Gastroesophageal sphincter (tissue), 4 donors: ENCODE results near the gene CBFA2T2. TPM values are rescaled to one million over a fixed set of nuclear protein-coding genes. Genes with fewer than 3 reads are reported as not detected.

Source experiments
- ATAC-seq: fragments of 150-250 bp; one replicate; pipeline ENCODE4 v1.9.1; 2016; ENCODE audit warnings: mild to moderate bottlenecking, moderate library complexity
- H3K27ac ChIP-seq, 4 donors: fragments of 200-600 bp; sonication (generic) in 3 of 4; 1 replicate in 3 of 4; 2 replicates in 1 of 4; pipeline ENCODE4 v1.5.1; 2016 to 2019
- H3K27me3 ChIP-seq: fragments of 200-600 bp; sonication (generic); one replicate; pipeline ENCODE4 v1.5.1; 2019
- H3K36me3 ChIP-seq, 2 donors: fragments of 200-600 bp; sonication (generic); one replicate each; pipeline ENCODE4 v1.5.1; 2019; ENCODE audit warnings: control low read depth in 1 of 2
- H3K4me1 ChIP-seq, 3 donors: fragments of 200-600 bp; sonication (generic); 1 replicate in 2 of 3; 2 replicates in 1 of 3; pipeline ENCODE4 v1.5.1; 2016 to 2019; ENCODE audit warnings: control low read depth in 2 of 3
- H3K4me3 ChIP-seq, 2 donors: fragments of 200-600 bp; sonication (generic); one replicate each; pipeline ENCODE4 v1.5.1; 2019; ENCODE audit warnings: mild to moderate bottlenecking in 1 of 2, moderate library complexity in 1 of 2
- H3K9me3 ChIP-seq, 3 donors: fragments of 200-600 bp; sonication (generic); one replicate each; pipeline ENCODE4 v1.5.1; 2017 to 2019; ENCODE audit warnings: control low read depth in 2 of 3
- CTCF ChIP-seq, 4 experiments: fragments of 200-600 bp in 2 of 4; fragments of 450-650 bp in 2 of 4; sonication (generic) in 1 of 4; IDR thresholded peaks; one replicate each; pipeline ENCODE4 v1.5.1; 2017 to 2019; ENCODE audit warnings: antibody characterized with exemption in 4 of 4, mild to moderate bottlenecking in 2 of 4, moderate library complexity in 2 of 4
- EP300 ChIP-seq: sonication (generic); formaldehyde crosslinking; IDR thresholded peaks from one replicate; pipeline ENCODE4 v1.6.1; 2017; ENCODE audit warnings: antibody characterized with exemption, mild to moderate bottlenecking
- POLR2A ChIP-seq, 2 donors: fragments of 450-650 bp; IDR thresholded peaks; one replicate each; pipeline ENCODE4 v1.6.1; 2017; ENCODE audit warnings: antibody characterized with exemption in 2 of 2, mild to moderate bottlenecking in 2 of 2, moderate library complexity in 1 of 2
- POLR2AphosphoS5 ChIP-seq: sonication (generic); formaldehyde crosslinking; IDR thresholded peaks from one replicate; pipeline ENCODE4 v1.6.1; 2017; ENCODE audit warnings: antibody characterized with exemption
- WGBS, 2 donors: methylation state at CpG; one replicate each; pipeline ENCODE4 v1.1.5; 2018; ENCODE audit warnings: low coverage in 1 of 2; 5-methylcytosine and 5-hydroxymethylcytosine counted together
- total RNA-seq, 4 donors: library from RNA; depleted of rRNA; stranded (reverse); fragments of >200 nt; gene quantifications; one replicate each; pipeline ENCODE4 v1.1.0, GENCODE V29; 2016

Gene CBFA2T2
- total RNA-seq, 4 donors from 2014 or later: 11.1 to 17.4 (median 14.2) TPM

- Histone ChIP-seq H3K27me3 (no peaks in the 10 kb centered on the region), H3K4me3 (peak overlapping the region; percentile 53 to 90), H3K9me3 (no peaks in the 10 kb centered on the region), H3K36me3 (peaks cover 0 to 8% of the 10 kb centered on the region in 2 donors), H3K4me1 (peaks cover 0 to 45% (median 9%) of the 10 kb centered on the region in 3 donors), H3K27ac (peak overlapping the region in 3 of 4 donors; percentile 88 to 91 (median 89))
- TF ChIP-seq POLR2A (IDR thresholded peaks at IDR 0.05) (no peak), EP300 (no peak), CTCF (IDR thresholded peaks at IDR 0.05) (no peak), POLR2AphosphoS5 (no peak)
- ATAC-seq: peak; percentile 41
- 0 to 19% methylated on average over 2 to 3 of the region's 45 CpGs for WGBS, 2 donors
These were observed 46.8 kb upstream of the CBFA2T2 start for GRCh38 chr20:33443006-33443511.

GRCh38 chr20:33443512-33444239 is 46.2 kb upstream of the CBFA2T2 start, which contains the start of gene SNTA1:
SNTA1 (minus strand) TSS chr20:33443763; CDS start chr20:33443620, 143 bp downstream.
- Histone ChIP-seq H3K27me3 (no peaks in the 10 kb centered on the region), H3K4me3 (peak within 1 kb of the TSS; percentile 53 to 90), H3K9me3 (no peaks in the 10 kb centered on the region), H3K36me3 (peaks cover 0 to 1% of the 10 kb centered on the region in 2 donors), H3K27ac (peak within 1 kb of the TSS; percentile 26 to 91 (median 88)), H3K4me1 (peaks cover 0 to 39% (median 9%) of the 10 kb centered on the region in 3 donors)
- peak; percentile 97 for ATAC-seq
- 0 to 4% methylated on average over 10 to 11 of the region's 75 CpGs for WGBS, 2 donors
- peak; percentile 34 to 59 for TF ChIP-seq POLR2A (IDR thresholded peaks at IDR 0.05)
- TF ChIP-seq CTCF (IDR thresholded peaks at IDR 0.05): peak in 2 of 4 experiments; percentile 11 to 12
- no peak for TF ChIP-seq EP300
- peak; percentile 5 for TF ChIP-seq POLR2AphosphoS5

- no peak for ATAC-seq
- WGBS, 2 donors: 36 to 47% methylated on average over 3 to 4 of the region's 4 CpGs
These were observed 44.9 kb upstream of the CBFA2T2 start for GRCh38 chr20:33444797-33445560.

GRCh38 chr20:33445881-33446625 is 43.8 kb upstream of the CBFA2T2 start:
- TF ChIP-seq EP300: no peak
- TF ChIP-seq CTCF (IDR thresholded peaks at IDR 0.05): no peak
- TF ChIP-seq POLR2AphosphoS5: no peak
- no peak for TF ChIP-seq POLR2A (IDR thresholded peaks at IDR 0.05)
- no peaks in the 10 kb centered on the region for H3K36me3 ChIP-seq
- H3K4me3 ChIP-seq: no peak overlapping the region
- H3K27ac ChIP-seq: no peak overlapping the region
- WGBS, 2 donors: 76 to 89% methylated on average over 4 of the region's 4 CpGs
- H3K4me1 ChIP-seq: peaks cover 0 to 30% (median 9%) of the 10 kb centered on the region in 3 donors
- H3K9me3 ChIP-seq: no peaks in the 10 kb centered on the region
- no peak for ATAC-seq
- no peaks in the 10 kb centered on the region for H3K27me3 ChIP-seq

More at GRCh38 chr20:33444797-33445560, 44.9 kb upstream of the CBFA2T2 start:
- peaks cover 0 to 38% (median 9%) of the 10 kb centered on the region in 3 donors for H3K4me1 ChIP-seq
- TF ChIP-seq CTCF (IDR thresholded peaks at IDR 0.05): peak in 1 of 4 experiments; percentile 15
- no peak for TF ChIP-seq POLR2AphosphoS5
- no peaks in the 10 kb centered on the region for H3K27me3 ChIP-seq
- H3K36me3 ChIP-seq: no peaks in the 10 kb centered on the region
- peak overlapping the region in 1 of 2 donors; percentile 90 for H3K4me3 ChIP-seq
- no peaks in the 10 kb centered on the region for H3K9me3 ChIP-seq
- peak overlapping the region in 3 of 4 donors; percentile 88 to 91 (median 89) for H3K27ac ChIP-seq
